ENCODE measurements around the gene RBM4.

GRCh38 chr11:66631883-66632282 is 6.6 kb upstream of the RBM4 start:
- TF ChIP-seq CTCF (IDR thresholded peaks at IDR 0.05; ENCODE audit: borderline replicate concordance, extremely low read depth, low read length, poor library complexity, severe bottlenecking) (no peak), EZH2 (IDR thresholded peaks at IDR 0.05; ENCODE audit: borderline replicate concordance, low read depth, low read length, severe bottlenecking) (no peak)

Data from DND-41 (cell line).